HCT116 (cell line): ENCODE results near the gene TAS1R1.

ENCODE experiments used
- CTCF ChIP-seq, 3 experiments: fragments of 200-600 bp in 1 of 3; sonication (generic) in 1 of 3; IDR thresholded peaks in 2 of 3; conservative IDR thresholded peaks in 1 of 3; 2 replicates each; pipeline ENCODE4 v1.5.1; 2012 to 2017; ENCODE audit warnings: low read depth in 2 of 3, low read length in 2 of 3, antibody characterized with exemption in 1 of 3, borderline replicate concordance in 1 of 3, control low read depth in 1 of 3, mild to moderate bottlenecking in 1 of 3, mixed read lengths in 1 of 3, mixed run types in 1 of 3, moderate library complexity in 1 of 3; ENCODE audit not compliant: insufficient read depth in 1 of 3
- EZH2 ChIP-seq: fragments of 200-600 bp; sonication (generic); IDR thresholded peaks from 2 replicates; pipeline ENCODE4 v1.6.1; 2017; ENCODE audit warnings: antibody characterized with exemption, mixed run types
- EZH2phosphoT487 ChIP-seq: fragments of 200-600 bp; IDR thresholded peaks from 2 replicates; pipeline ENCODE4 v1.6.1; 2018; ENCODE audit warnings: antibody characterized with exemption, borderline replicate concordance
- POLR2A ChIP-seq: IDR thresholded peaks from 2 replicates; pipeline ENCODE4 v1.7.0; 2011; ENCODE audit warnings: borderline replicate concordance; ENCODE audit not compliant: insufficient read depth, insufficient read length; ENCODE audit errors: extremely low read depth
- POLR2AphosphoS5 ChIP-seq: IDR thresholded peaks from 2 replicates; pipeline ENCODE4 v1.6.1; 2011; ENCODE audit warnings: mild to moderate bottlenecking, low read depth, low read length, moderate library complexity
- RAD21 ChIP-seq: IDR thresholded peaks from 2 replicates; pipeline ENCODE4 v1.6.1; 2012; ENCODE audit warnings: low read depth, mild to moderate bottlenecking
- REST ChIP-seq: IDR thresholded peaks from 2 replicates; pipeline ENCODE4 v1.6.1; 2012; ENCODE audit warnings: low read depth
- SIN3A ChIP-seq: IDR thresholded peaks from 2 replicates; pipeline ENCODE4 v1.6.1; 2012; ENCODE audit warnings: low read depth
- SP1 ChIP-seq: IDR thresholded peaks from 2 replicates; pipeline ENCODE4 v1.6.1; 2012; ENCODE audit warnings: low read depth
- YY1 ChIP-seq: IDR thresholded peaks from 2 replicates; pipeline ENCODE4 v1.6.1; 2011; ENCODE audit warnings: low read length, low read depth, moderate library complexity, mild to moderate bottlenecking; ENCODE audit not compliant: insufficient replicate concordance; ENCODE audit errors: extremely low read depth
- ZNF274 ChIP-seq: fragments of 200-500 bp; sonication (Bioruptor generic); IDR thresholded peaks from 2 replicates; pipeline ENCODE4 v1.6.1; 2014; ENCODE audit warnings: mild to moderate bottlenecking, low read depth, low read length, inconsistent platforms
- TF ChIP-seq, protein P1 (sequence below): IDR thresholded peaks from 2 replicates; pipeline ENCODE4 v1.6.1; 2012

GRCh38 chr1:6526316-6526715 is 28.8 kb upstream of the TAS1R1 start:
- TF ChIP-seq CTCF (IDR thresholded peaks at IDR 0.05 in 2 of 3, conservative IDR thresholded peaks at IDR 0.05 in 1 of 3; ENCODE audit: borderline replicate concordance in 1 of 3, insufficient read depth in 1 of 3, low read depth in 2 of 3, low read length in 2 of 3) (no peak), POLR2A (no peak), EZH2 (no peak), YY1 (no peak), SP1 (no peak), POLR2AphosphoS5 (no peak), RAD21 (no peak), ZNF274 (no peak), EZH2phosphoT487 (no peak), SIN3A (no peak), REST (no peak)
- TF ChIP-seq, protein P1, sequence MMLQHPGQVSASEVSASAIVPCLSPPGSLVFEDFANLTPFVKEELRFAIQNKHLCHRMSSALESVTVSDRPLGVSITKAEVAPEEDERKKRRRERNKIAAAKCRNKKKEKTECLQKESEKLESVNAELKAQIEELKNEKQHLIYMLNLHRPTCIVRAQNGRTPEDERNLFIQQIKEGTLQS: no peak
